Adipocyte (in vitro differentiated cells): ENCODE results near the gene NOC2L.

Source experiments
- DNase-seq: peaks from one replicate; pipeline ENCODE4 v3.0.0-alpha.2; 2015; ENCODE audit warnings: low read depth
- H3K27me3 ChIP-seq: replicated peaks from 2 replicates; pipeline ENCODE4 v1.7.0; 2013; ENCODE audit warnings: mild to moderate bottlenecking, low read length, moderate library complexity; ENCODE audit not compliant: control insufficient read depth, insufficient read depth
- H3K36me3 ChIP-seq: 2 replicates; pipeline ENCODE4 v1.7.0; 2013; ENCODE audit warnings: low read length, mild to moderate bottlenecking, moderate library complexity; ENCODE audit not compliant: control insufficient read depth, insufficient read depth, severe bottlenecking
- H3K4me1 ChIP-seq: 2 replicates; pipeline ENCODE4 v1.7.0; 2013; ENCODE audit warnings: mild to moderate bottlenecking, low read length, moderate library complexity; ENCODE audit not compliant: control insufficient read depth, insufficient read depth
- H3K4me3 ChIP-seq: 2 replicates; pipeline ENCODE4 v1.7.0; 2013; ENCODE audit warnings: mild to moderate bottlenecking, low read length, moderate library complexity
- H3K9ac ChIP-seq: 2 replicates; pipeline ENCODE4 v1.7.0; 2013; ENCODE audit warnings: mild to moderate bottlenecking, low read length, moderate library complexity
- H3K9me3 ChIP-seq: 2 replicates; pipeline ENCODE4 v1.7.0; 2013; ENCODE audit warnings: mild to moderate bottlenecking, low read length, moderate library complexity; ENCODE audit not compliant: control insufficient read depth

NOC2L gene

DNA sequence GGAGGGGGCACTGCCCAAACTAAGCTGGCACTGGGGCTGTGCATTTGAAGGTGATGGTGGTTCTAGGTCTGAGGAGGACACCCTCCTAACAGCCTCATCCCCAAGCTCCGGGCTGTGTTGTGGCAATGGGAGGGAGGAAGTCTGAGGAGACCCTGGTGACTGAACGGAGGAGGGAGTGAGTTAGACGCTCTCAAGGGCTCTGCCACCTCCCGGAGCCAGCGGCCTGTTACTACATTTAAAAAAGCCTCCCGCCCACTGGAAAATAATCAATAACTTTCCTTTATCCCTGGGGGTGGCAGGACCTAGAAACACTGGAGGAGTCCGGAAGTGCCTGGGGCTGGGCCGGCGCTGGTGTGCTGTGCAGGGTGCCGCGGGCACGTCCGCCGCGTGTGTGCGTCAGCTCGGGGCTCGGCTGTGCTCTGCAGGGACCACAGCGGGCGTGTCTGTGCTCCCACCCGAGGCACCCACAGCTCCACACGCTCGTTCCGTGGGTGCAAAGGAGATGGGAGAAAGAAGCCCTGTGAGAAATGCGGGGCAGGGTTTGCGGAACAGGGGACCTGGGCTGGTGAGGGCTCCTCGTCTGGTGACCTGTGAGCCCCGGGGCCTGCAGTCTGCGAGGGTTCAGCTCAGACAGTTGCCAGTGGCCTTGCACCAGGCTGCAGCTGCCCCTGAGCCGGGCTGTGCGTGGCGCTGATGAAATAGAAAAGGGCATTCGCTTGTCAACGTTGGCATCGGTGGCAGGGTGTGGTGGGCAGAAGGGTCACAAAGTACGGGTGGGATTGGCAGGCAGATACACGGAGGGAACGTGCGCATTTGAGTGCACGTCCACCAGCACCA lies 30.0 kb downstream of the NOC2L start:
- Histone ChIP-seq H3K9ac (no peak overlapping the region), H3K9me3 (no peaks in the 10 kb centered on the region), H3K27me3 (no peaks in the 10 kb centered on the region), H3K36me3 (no peaks in the 10 kb centered on the region), H3K4me3 (no peak overlapping the region), H3K4me1 (peaks cover 12% of the 10 kb centered on the region)
- DNase-seq = no peak

DNA sequence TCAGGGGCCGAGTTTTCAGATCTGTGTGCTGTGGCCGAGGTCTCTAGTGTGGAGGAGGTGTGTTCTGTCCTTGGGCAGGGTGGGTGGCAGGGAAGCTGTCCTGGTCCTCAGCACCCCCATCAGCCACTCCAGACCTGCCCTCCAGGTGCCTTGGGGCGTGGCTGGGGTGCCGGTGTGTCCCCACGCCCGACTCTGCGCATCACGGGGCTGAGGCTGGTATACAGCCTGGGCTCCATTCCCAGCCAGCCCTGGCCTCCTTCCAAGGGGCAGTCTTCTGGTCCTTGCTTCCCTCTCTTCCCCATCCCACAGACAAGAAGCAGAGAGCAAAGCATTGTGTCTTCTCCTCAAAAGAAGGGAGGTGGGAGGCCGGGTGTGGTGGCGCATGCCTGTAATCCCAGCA lies 31.3 kb downstream of the NOC2L start:
- no peak for DNase-seq
- no peaks in the 10 kb centered on the region for H3K27me3 ChIP-seq
- no peak overlapping the region for H3K4me3 ChIP-seq
- H3K9ac ChIP-seq = no peak overlapping the region
- no peaks in the 10 kb centered on the region for H3K36me3 ChIP-seq
- H3K4me1 ChIP-seq = peaks cover 19% of the 10 kb centered on the region
- no peaks in the 10 kb centered on the region for H3K9me3 ChIP-seq

DNA sequence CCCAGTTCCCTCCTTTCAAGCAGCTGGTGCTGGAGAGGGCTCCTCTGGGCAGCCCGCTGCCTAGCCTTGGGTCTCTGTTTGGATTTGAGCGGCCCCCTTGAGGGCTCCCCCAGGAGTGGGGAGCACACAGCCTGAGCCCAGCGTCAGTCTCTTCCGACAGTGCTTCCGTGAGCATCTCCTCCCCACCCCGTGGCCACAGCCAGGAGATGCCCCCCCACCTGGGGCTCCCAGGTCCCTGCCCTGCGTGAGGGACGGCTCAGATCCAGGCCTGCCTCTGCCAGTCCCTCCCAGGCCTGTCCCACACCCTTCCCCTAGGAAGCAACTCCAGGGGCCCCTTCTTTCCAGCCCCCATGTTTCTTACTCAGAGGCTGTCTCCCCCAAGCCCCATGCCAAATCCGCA lies 31.8 kb downstream of the NOC2L start:
- H3K36me3 ChIP-seq = no peaks in the 10 kb centered on the region
- no peak overlapping the region for H3K9ac ChIP-seq
- no peaks in the 10 kb centered on the region for H3K27me3 ChIP-seq
- peaks cover 21% of the 10 kb centered on the region for H3K4me1 ChIP-seq
- H3K4me3 ChIP-seq = no peak overlapping the region
- H3K9me3 ChIP-seq = no peaks in the 10 kb centered on the region
- no peak for DNase-seq

DNA sequence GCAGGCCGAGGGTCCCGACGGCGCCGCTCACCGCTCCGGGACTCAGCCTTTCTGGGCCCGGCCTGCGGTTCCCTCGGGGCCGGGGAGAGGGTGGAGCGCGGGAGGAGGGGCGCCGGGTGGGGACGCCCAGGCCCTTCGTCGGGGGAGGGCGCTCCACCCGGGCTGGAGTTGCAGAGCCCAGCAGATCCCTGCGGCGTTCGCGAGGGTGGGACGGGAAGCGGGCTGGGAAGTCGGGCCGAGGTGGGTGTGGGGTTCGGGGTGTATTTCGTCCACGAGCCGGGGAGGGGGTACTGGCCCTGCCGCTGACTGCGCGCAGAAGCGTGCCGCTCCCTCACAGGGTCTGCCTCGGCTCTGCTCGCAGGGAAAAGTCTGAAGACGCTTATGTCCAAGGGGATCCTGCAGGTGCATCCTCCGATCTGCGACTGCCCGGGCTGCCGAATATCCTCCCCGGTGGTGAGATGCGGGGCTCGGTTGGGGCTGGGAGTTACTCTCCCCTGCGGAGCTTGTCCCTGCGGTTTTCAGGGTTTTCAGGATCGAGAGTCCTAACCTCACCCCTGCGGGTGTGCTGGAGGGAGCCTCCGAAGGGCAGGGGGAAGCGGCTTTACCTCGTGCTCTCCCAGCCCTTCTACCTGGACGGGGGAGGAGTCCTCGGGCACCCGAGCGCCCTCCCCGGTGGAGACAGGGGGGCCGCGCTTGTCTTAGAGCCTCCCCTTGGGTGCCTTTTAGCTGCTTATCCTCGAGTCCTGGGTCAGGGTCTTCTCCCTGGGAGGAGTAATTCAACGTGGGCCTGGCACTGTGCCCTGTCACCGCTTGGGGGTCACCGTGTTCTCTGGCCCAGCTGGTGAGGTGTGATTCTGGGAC lies 33.3 kb downstream of the NOC2L start:
- no peaks in the 10 kb centered on the region for H3K36me3 ChIP-seq

DNA sequence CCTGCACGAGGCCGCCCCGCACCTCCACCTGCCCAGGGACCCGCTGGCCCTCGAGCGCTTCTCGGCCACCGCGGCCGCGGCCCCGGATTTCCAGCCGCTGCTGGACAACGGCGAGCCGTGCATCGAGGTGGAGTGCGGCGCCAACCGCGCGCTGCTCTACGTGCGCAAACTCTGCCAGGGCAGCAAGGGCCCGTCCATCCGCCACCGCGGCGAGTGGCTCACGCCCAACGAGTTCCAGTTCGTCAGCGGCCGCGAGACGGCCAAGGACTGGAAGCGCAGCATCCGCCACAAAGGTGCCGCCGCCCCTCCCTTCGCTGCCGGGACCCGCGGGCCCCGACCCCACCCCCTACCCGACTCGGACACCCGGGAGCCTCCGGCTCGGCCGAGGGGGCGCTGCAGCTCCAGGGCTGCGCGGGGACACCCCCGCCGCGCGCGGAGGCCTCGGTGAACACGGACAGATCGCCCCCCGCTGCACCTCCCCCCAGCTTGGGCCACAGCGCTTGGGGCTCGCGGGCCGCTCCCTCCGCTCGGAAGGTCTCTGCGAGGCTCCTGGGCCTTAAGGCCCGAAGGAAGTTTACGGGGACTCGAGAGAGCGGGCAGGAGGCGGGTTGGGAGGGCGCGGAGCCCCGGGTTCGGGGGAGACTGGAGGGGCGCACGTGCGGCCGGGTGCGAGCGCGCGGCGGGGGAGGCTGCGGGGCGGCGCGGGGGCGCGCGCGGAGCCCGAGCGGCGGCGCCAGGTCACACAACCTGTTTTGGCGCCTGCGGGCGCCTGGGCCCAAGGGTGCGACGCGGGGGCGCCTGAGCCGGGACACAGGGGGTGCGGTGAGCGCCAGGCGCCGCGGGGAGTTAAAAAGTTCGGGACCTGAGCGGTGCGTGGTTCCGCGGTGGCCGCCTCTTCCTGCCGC lies 34.1 kb downstream of the NOC2L start:
- no peaks in the 10 kb centered on the region for H3K36me3 ChIP-seq
- H3K9me3 ChIP-seq = no peaks in the 10 kb centered on the region
- H3K4me3 ChIP-seq = peak overlapping the region; percentile 76
- peak overlapping the region; percentile 80 for H3K9ac ChIP-seq
- DNase-seq = peak; percentile 67
- no peaks in the 10 kb centered on the region for H3K27me3 ChIP-seq
- peaks cover 33% of the 10 kb centered on the region for H3K4me1 ChIP-seq

More for the DNA sequence above, 33.3 kb downstream of the NOC2L start:
- Histone ChIP-seq H3K9ac (peak overlapping the region; percentile 80), H3K4me3 (peak overlapping the region; percentile 76), H3K9me3 (no peaks in the 10 kb centered on the region), H3K4me1 (peaks cover 29% of the 10 kb centered on the region), H3K27me3 (no peaks in the 10 kb centered on the region)
- DNase-seq = peak; percentile 80

DNA sequence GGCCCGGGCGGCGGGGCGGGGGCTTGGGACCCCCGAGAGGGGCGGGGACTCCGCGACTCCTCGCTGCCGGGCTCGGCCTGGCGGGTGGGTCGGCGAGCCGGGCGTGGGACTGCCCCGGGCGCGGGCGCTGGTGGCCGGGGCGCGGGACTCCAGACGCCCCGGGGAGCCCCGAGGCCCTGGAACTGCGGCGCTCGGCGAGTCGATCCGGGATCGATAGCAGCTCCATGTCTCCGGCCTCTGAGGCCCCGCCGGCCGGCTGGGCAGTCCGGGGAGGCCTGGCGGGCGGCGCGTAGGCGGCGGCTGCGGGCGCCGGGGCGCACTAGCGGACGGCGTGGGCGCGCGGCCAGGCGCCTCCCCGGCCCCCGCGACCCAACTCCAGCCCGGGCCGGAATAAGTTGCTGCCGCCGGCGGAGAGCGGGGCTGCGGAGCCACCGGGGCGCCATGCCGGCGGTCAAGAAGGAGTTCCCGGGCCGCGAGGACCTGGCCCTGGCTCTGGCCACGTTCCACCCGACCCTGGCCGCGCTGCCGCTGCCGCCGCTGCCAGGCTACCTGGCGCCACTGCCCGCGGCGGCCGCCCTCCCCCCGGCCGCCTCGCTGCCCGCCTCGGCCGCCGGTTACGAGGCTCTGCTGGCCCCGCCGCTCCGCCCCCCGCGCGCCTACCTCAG lies 34.9 kb downstream of the NOC2L start:
- no peaks in the 10 kb centered on the region for H3K36me3 ChIP-seq
- H3K9me3 ChIP-seq = no peaks in the 10 kb centered on the region
- H3K4me3 ChIP-seq = peak overlapping the region; percentile 76
- H3K4me1 ChIP-seq = peaks cover 33% of the 10 kb centered on the region
- H3K27me3 ChIP-seq = no peaks in the 10 kb centered on the region
- peak overlapping the region; percentile 80 for H3K9ac ChIP-seq
- DNase-seq = no peak

DNA sequence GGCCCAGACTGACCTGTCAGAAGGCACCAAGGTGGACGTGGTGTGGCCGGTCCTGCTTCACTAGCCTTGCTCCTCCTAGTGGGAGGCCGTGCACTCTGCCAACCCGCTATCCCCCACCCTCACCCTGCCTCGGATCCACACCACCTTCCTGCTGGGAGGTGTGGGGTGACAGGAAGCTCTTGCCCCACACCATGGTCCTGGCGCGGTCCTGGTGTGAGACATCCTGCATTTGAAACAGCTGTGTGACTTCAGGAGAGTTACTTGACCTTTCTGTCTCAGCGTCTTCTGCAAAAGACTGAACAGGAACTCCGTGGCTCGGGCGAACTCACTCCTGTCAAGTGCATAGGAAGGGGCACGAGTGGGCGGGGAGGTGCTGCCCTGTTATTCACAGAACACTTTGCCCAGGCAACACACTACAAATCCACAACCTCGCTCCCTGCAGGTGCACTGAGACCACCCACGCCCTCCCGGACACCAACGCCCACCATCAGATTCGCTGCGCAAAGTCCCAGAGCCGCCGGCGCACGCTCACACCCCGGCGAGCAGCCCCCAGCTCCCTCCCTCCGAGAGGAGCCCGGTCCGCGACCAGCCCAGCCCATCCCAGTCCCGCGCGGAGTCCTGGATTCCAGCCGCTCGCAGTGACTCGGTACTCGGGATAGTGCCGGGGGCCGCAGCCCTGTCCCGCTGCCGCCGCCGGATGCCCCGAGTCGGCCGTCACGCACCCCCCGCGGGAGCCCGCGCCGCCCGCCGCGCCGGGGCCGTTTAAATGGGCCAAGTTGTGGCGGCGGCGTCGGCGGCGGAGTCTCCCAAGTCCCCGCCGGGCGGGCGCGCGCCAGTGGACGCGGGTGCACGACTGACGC lies 35.7 kb downstream of the NOC2L start, which contains the start of gene SAMD11:
Gene SAMD11 (plus strand): TSS at position 793 of the 860 bp plus-strand sequence. CDS start 509 bp downstream, outside the sequence.
- H3K27me3 ChIP-seq = no peaks in the 10 kb centered on the region
- peak within 1 kb of the TSS; percentile 78 for H3K4me3 ChIP-seq
- no peaks in the 10 kb centered on the region for H3K9me3 ChIP-seq
- DNase-seq = peak; percentile 94
- peaks cover 33% of the 10 kb centered on the region for H3K4me1 ChIP-seq
- no peaks in the 10 kb centered on the region for H3K36me3 ChIP-seq
- H3K9ac ChIP-seq = peak within 1 kb of the TSS; percentile 80

DNA sequence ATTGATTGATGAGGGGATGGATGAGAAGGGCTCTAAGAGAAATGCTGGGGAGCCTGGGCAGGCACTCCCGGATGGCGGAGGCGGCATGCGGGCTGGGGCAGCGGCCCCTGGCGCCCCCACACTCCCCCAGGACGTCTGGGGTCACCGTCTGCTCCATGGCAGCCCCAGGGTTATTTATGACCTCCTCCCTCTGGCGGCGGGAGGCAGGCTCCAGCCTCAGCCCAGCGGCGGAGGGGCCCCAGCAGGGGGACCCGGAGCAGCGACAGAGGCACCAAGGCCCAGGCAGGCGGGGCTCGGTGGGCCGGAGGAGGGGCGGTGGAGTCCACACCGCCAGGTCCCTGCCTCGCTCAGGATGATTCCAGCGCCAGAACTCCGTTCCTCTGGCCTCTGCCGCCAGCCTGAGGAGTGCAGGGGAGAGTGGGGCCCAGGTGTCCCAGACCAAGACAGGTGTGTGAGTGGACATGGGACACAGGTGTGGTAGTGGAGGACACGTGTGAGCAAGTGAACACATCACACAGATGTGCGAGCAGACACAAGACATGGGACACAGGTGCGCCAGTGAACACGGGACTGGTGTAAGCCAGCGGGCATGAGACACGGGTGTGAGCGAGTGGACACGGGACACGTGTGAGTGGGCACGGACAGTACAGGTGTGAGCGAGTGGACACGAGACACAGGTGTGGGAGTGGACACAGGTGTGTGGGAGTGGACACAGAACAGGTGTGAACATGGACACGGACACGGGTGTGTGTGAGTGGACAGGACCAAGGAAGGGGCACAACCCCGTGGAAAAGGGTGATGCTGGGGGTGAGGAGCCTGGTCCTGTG lies 37.8 kb downstream of the NOC2L start:
- peaks cover 44% of the 10 kb centered on the region for H3K4me1 ChIP-seq
- no peaks in the 10 kb centered on the region for H3K9me3 ChIP-seq
- no peaks in the 10 kb centered on the region for H3K36me3 ChIP-seq
- no peaks in the 10 kb centered on the region for H3K27me3 ChIP-seq
- H3K9ac ChIP-seq = peak overlapping the region; percentile 43
- peak; percentile 94 for DNase-seq
- H3K4me3 ChIP-seq = peak overlapping the region; percentile 27

DNA sequence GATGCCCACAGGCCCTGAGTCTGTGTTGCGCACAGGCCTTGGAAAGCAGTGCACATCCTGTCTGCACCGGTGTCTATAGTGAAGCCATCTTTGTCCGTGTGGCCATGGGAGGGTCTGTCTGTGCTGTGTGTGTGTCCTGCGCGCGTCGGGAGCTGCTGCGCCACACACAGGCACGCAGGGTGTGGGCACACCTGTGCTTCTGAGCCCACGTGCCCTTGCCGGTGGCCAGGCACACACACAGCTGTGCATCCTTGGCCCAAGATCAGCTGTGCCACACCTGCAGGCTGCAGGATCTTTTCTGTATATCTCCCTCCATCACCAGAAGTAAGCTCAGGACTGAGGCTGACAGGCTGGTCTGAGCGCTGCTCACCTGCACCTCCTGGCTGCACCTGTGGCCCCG lies 38.5 kb downstream of the NOC2L start:
- peaks cover 44% of the 10 kb centered on the region for H3K4me1 ChIP-seq
- no peak overlapping the region for H3K9ac ChIP-seq
- no peaks in the 10 kb centered on the region for H3K27me3 ChIP-seq
- DNase-seq = no peak
- no peak overlapping the region for H3K4me3 ChIP-seq
- no peaks in the 10 kb centered on the region for H3K36me3 ChIP-seq
- no peaks in the 10 kb centered on the region for H3K9me3 ChIP-seq
